ENCODE results near the gene HMGXB4.

The HMGXB4 gene

DNA sequence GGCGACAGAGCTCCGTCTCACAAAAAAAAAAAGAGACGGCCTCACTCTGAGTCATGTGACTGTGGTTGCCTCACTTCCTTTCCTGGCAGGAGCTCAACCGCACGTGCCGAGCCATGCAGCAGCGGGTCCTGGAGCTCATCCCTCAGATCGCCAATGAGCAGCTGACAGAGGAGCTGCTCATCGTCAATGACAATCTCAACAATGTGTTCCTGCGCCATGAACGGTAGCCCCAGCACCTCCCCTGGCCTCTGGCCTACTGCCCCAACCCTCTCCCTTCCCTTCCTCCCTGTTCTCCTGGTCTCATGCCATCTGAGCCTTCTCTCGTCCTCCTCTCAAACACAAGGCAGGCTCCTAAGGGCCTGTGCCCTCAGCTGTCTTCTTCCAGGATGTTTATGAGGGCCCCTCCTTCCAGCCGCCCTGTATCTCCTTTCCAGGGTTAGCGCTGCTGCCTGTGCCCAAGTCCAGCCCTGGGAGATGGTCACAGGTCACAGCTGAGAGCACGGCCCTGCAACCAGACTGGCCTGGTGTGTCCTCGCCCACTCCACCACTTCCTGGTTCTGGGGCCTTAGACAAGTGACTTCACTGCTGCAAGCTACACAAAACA is 73.1 kb downstream of the HMGXB4 start:
- H3K4me3 ChIP-seq (ENCODE audit: low read length) = no peak overlapping the region
- TF ChIP-seq, protein P1, sequence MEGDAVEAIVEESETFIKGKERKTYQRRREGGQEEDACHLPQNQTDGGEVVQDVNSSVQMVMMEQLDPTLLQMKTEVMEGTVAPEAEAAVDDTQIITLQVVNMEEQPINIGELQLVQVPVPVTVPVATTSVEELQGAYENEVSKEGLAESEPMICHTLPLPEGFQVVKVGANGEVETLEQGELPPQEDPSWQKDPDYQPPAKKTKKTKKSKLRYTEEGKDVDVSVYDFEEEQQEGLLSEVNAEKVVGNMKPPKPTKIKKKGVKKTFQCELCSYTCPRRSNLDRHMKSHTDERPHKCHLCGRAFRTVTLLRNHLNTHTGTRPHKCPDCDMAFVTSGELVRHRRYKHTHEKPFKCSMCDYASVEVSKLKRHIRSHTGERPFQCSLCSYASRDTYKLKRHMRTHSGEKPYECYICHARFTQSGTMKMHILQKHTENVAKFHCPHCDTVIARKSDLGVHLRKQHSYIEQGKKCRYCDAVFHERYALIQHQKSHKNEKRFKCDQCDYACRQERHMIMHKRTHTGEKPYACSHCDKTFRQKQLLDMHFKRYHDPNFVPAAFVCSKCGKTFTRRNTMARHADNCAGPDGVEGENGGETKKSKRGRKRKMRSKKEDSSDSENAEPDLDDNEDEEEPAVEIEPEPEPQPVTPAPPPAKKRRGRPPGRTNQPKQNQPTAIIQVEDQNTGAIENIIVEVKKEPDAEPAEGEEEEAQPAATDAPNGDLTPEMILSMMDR (IDR thresholded peaks at IDR 0.05; ENCODE audit: insufficient read depth, low read depth, low read length, missing control alignments) = no peak
- peak; percentile 73 for DNase-seq (ENCODE audit: low read depth)

DNA sequence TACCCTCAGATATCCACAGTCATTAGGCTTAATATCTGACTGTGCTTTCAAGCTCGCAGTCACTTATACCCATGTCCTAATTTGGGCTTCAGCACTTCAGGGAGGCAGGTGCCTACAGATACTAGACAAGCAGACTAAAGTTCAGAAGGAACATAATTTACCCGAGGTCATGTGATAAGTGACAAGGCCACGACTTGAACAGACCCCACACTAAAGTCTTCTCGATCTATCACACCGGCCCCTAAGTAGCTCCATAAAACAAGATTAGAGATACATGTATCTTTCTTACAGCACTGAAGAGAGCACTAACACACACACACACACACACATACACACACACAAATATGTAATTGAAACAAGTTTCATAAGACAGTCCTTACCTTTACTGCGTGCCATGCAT is 75.0 kb downstream of the HMGXB4 start:
- TF ChIP-seq, protein P1 (IDR thresholded peaks at IDR 0.05; ENCODE audit: insufficient read depth, low read depth, low read length, missing control alignments) = no peak
- no peak overlapping the region for H3K4me3 ChIP-seq (ENCODE audit: low read length)
- DNase-seq (ENCODE audit: low read depth) = no peak

DNA sequence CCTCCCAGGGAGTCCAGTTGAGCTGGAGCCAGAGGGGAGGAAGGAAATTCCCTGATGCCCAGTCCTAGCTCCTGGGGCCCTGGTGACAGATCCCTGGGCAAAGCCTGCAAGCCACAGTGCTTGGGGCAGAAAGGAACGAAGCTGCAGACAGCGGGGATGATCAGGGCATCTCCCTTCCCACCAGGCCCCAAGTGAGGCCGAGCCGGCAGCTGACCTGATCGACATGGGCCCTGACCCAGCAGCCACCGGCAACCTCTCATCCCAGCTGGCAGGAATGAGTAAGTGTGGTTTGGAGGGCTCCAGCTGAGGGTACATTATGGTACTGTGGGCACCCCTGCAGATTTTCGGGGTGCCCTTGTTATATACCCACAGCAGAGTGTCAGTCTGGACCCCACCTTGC is 75.9 kb downstream of the HMGXB4 start:
- TF ChIP-seq, protein P1 (IDR thresholded peaks at IDR 0.05; ENCODE audit: insufficient read depth, low read depth, low read length, missing control alignments) = no peak
- no peak overlapping the region for H3K4me3 ChIP-seq (ENCODE audit: low read length)
- no peak for DNase-seq (ENCODE audit: low read depth)

DNA sequence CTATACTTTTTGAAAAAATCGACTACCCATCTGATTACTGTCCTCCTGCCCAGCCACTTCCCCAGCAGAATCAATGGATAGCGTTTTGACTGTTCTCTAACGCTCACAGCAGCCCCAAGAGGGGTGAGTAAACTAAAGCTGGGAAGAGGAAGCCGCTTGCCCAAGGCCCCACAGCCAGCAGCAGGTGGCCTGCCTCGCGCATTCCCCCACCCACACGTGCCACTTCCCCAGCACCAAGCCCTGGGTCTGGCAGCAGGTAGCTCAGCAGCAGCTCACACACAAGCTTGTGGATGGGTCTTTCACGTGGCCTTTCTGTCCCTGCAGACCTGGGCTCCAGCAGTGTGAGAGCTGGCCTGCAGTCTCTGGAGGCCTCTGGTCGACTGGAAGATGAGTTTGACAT is 76.7 kb downstream of the HMGXB4 start:
- no peak overlapping the region for H3K4me3 ChIP-seq (ENCODE audit: low read length)
- no peak for DNase-seq (ENCODE audit: low read depth)
- TF ChIP-seq, protein P1 (IDR thresholded peaks at IDR 0.05; ENCODE audit: insufficient read depth, low read depth, low read length, missing control alignments) = no peak

- TF ChIP-seq, protein P1 (IDR thresholded peaks at IDR 0.05; ENCODE audit: insufficient read depth, low read depth, low read length, missing control alignments) = no peak
- no peak overlapping the region for H3K4me3 ChIP-seq (ENCODE audit: low read length)
- DNase-seq (ENCODE audit: low read depth) = no peak
These were observed 78.2 kb downstream of the HMGXB4 start for GRCh38 chr22:35335468-35335867.

DNA sequence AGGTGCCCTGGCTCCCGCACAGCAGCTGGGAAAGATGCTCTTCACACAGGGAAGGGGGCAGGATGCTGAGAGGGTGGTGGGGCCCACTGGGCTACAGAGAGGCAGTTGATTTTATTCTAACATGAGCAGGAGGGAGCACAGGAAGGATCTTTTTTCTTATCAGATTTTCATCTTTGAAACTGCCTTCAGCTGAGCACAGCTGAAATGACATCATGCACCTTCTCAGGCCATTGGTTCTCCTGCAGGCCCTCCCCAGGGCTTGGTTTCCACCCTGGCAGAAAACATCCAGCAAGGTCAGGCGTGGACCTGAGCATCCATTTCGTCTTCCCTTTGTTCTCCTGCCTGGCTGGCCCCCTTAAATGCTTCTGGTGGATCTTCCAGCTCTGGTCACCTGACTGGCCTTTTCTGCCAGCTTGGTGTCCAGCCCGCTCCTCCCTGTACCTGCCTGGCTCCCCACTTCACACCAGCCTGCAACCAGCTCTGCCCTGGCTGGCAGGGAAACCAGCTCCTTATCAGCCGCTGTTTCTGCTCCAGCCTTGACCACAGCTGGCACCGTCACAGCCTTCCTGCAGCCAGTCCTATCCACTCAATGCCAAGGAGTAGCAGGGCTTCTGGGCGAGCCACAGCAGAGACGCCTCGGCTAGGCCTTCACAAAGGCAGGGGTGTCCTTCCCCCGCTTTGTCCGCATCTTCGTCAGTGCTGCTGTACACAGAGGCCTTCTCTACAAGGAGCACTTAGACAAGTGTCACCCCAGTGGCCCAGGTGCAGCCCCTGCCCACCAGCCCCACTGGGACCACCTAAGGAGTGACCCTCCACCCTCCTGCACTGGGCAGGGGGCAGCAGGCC is 78.9 kb downstream of the HMGXB4 start:
- TF ChIP-seq, protein P1 (IDR thresholded peaks at IDR 0.05; ENCODE audit: insufficient read depth, low read depth, low read length, missing control alignments) = no peak
- DNase-seq (ENCODE audit: low read depth) = no peak
- H3K4me3 ChIP-seq (ENCODE audit: low read length) = no peak overlapping the region
